ENCODE results near the gene ITPKB.
"Not testable (repeated sequence)": the region's sequence is repeated elsewhere in the genome, so short reads cannot be mapped to it uniquely, and the experiment has no call there.

Gene ITPKB

GRCh38 chr1:226604560-226605317 lies 134.3 kb downstream of the ITPKB start:
- no peak for DNase-seq
- in situ Hi-C loops (cut with HindIII; ENCODE audit: low pct_ligation_motif_present, low pct_unique_long_range_greater_than_20kb, low sequenced_read_pairs): no loop called here

GRCh38 chr1:226603858-226604559 lies 135.1 kb downstream of the ITPKB start:
- no peak for DNase-seq
- in situ Hi-C loops (cut with HindIII; ENCODE audit: low pct_ligation_motif_present, low pct_unique_long_range_greater_than_20kb, low sequenced_read_pairs): no loop called here

GRCh38 chr1:226603022-226603857 lies 135.8 kb downstream of the ITPKB start:
- DNase-seq: no peak
- in situ Hi-C loops (cut with HindIII; ENCODE audit: low pct_ligation_motif_present, low pct_unique_long_range_greater_than_20kb, low sequenced_read_pairs): no loop called here

- no peak for DNase-seq
- in situ Hi-C loops (cut with HindIII; ENCODE audit: low pct_ligation_motif_present, low pct_unique_long_range_greater_than_20kb, low sequenced_read_pairs): no loop called here
These were observed 136.7 kb downstream of the ITPKB start for GRCh38 chr1:226602186-226603021.

- DNase-seq: no peak
- in situ Hi-C loops (cut with HindIII; ENCODE audit: low pct_ligation_motif_present, low pct_unique_long_range_greater_than_20kb, low sequenced_read_pairs): no loop called here
These were observed 137.6 kb downstream of the ITPKB start for GRCh38 chr1:226601456-226601855.

- no peak for DNase-seq
- in situ Hi-C loops (cut with HindIII; ENCODE audit: low pct_ligation_motif_present, low pct_unique_long_range_greater_than_20kb, low sequenced_read_pairs): no loop called here
These were observed 138.8 kb downstream of the ITPKB start for GRCh38 chr1:226600254-226600653.

- in situ Hi-C loops (cut with HindIII; ENCODE audit: low pct_ligation_motif_present, low pct_unique_long_range_greater_than_20kb, low sequenced_read_pairs): no loop called here
- no peak for DNase-seq
These were observed 139.3 kb downstream of the ITPKB start for GRCh38 chr1:226599636-226600238.

- in situ Hi-C loops (cut with HindIII; ENCODE audit: low pct_ligation_motif_present, low pct_unique_long_range_greater_than_20kb, low sequenced_read_pairs); DNase-seq: not testable (repeated sequence)
These were observed 140.1 kb downstream of the ITPKB start for GRCh38 chr1:226598955-226599354.

GRCh38 chr1:226598455-226598849 lies 140.6 kb downstream of the ITPKB start:
- no peak for DNase-seq
- in situ Hi-C loops (cut with HindIII; ENCODE audit: low pct_ligation_motif_present, low pct_unique_long_range_greater_than_20kb, low sequenced_read_pairs): no loop called here

GRCh38 chr1:226597616-226598454 lies 141.2 kb downstream of the ITPKB start:
- in situ Hi-C loops (cut with HindIII; ENCODE audit: low pct_ligation_motif_present, low pct_unique_long_range_greater_than_20kb, low sequenced_read_pairs): no loop called here
- DNase-seq: no peak

GRCh38 chr1:226596531-226597165 lies 142.4 kb downstream of the ITPKB start:
- DNase-seq: no peak
- in situ Hi-C loops (cut with HindIII; ENCODE audit: low pct_ligation_motif_present, low pct_unique_long_range_greater_than_20kb, low sequenced_read_pairs): no loop called here

- in situ Hi-C loops (cut with HindIII; ENCODE audit: low pct_ligation_motif_present, low pct_unique_long_range_greater_than_20kb, low sequenced_read_pairs): no loop called here
- no peak for DNase-seq
These were observed 145.5 kb downstream of the ITPKB start for GRCh38 chr1:226593541-226593940.

GRCh38 chr1:226590614-226591013 lies 148.5 kb downstream of the ITPKB start:
- in situ Hi-C loops (cut with HindIII; ENCODE audit: low pct_ligation_motif_present, low pct_unique_long_range_greater_than_20kb, low sequenced_read_pairs): no loop called here
- DNase-seq: no peak

- in situ Hi-C loops (cut with HindIII; ENCODE audit: low pct_ligation_motif_present, low pct_unique_long_range_greater_than_20kb, low sequenced_read_pairs): no loop called here
- no peak for DNase-seq
These were observed 149.9 kb downstream of the ITPKB start for GRCh38 chr1:226589008-226589733.

GRCh38 chr1:226588484-226588883 lies 150.6 kb downstream of the ITPKB start:
- in situ Hi-C loops (cut with HindIII; ENCODE audit: low pct_ligation_motif_present, low pct_unique_long_range_greater_than_20kb, low sequenced_read_pairs): no loop called here
- DNase-seq: no peak
